Urinary bladder (tissue), 4 donors: ENCODE measurements around the gene RASL11B. TPM values are rescaled to one million over a fixed set of nuclear protein-coding genes. Genes with fewer than 3 reads are reported as not detected.

ENCODE experiments used
- DNase-seq: peaks from one replicate; pipeline ENCODE4 v3.0.0-alpha.2; 2015; ENCODE audit errors: extremely low spot score
- H3K27ac ChIP-seq: one replicate; pipeline ENCODE4 v1.5.1; 2013; ENCODE audit warnings: low read depth, mild to moderate bottlenecking, moderate library complexity
- H3K36me3 ChIP-seq: one replicate; pipeline ENCODE4 v1.6.1; 2013; ENCODE audit warnings: mild to moderate bottlenecking, moderate library complexity; ENCODE audit not compliant: insufficient read depth
- H3K4me1 ChIP-seq: one replicate; pipeline ENCODE4 v1.6.1; 2013; ENCODE audit warnings: mild to moderate bottlenecking, moderate library complexity; ENCODE audit not compliant: insufficient read depth
- H3K4me3 ChIP-seq: one replicate; pipeline ENCODE4 v1.5.1; 2013; ENCODE audit warnings: low read depth, low read length
- WGBS: extraction: QIAGEN DNeasy Blood & Tissue Kit; methylation state at CpG from one replicate; pipeline ENCODE4 v1.1.7; 2013; 5-methylcytosine and 5-hydroxymethylcytosine counted together
- polyA plus RNA-seq: library from polyadenylated mRNA; stranded (reverse); fragments of 200-250 nt; gene quantifications from one replicate; pipeline ENCODE4 v1.2.3, GENCODE V29; 2013
- total RNA-seq: library from RNA; depleted of rRNA; stranded (reverse); fragments of >200 nt; gene quantifications from one replicate; pipeline ENCODE4 v1.2.3, GENCODE V29; 2014
- donor health status: healthy with polysubstance abuse.
- donor health status: healthy.

RASL11B gene
- total and polyA plus RNA-seq, 2 donors = 3.9 to 8.7 TPM

- WGBS = 74% methylated on average over 1 of the region's 1 CpG
- no peak overlapping the region for H3K4me3 ChIP-seq
- no peaks in the 10 kb centered on the region for H3K4me1 ChIP-seq
- no peaks in the 10 kb centered on the region for H3K36me3 ChIP-seq
- no peak overlapping the region for H3K27ac ChIP-seq
- no peak for DNase-seq
Measured at GRCh38 chr4:52891743-52892142, 29.6 kb downstream of the RASL11B start.

- Histone ChIP-seq H3K27ac (no peak overlapping the region), H3K4me1 (no peaks in the 10 kb centered on the region), H3K36me3 (no peaks in the 10 kb centered on the region), H3K4me3 (no peak overlapping the region)
- 76% methylated on average over 3 of the region's 3 CpGs for WGBS
- no peak for DNase-seq
Measured at GRCh38 chr4:52892880-52893279, 30.8 kb downstream of the RASL11B start.

GRCh38 chr4:52894443-52894842 lies 32.3 kb downstream of the RASL11B start:
- Histone ChIP-seq H3K4me3 (no peak overlapping the region), H3K27ac (no peak overlapping the region), H3K36me3 (no peaks in the 10 kb centered on the region), H3K4me1 (no peaks in the 10 kb centered on the region)
- DNase-seq = no peak
- WGBS = 84% methylated on average over 1 of the region's 1 CpG

- Histone ChIP-seq H3K36me3 (no peaks in the 10 kb centered on the region), H3K4me3 (no peak overlapping the region)
Measured at GRCh38 chr4:52903273-52903672, 41.2 kb downstream of the RASL11B start.

GRCh38 chr4:52904421-52904820 lies 42.3 kb downstream of the RASL11B start:
- no peaks in the 10 kb centered on the region for H3K36me3 ChIP-seq
- no peaks in the 10 kb centered on the region for H3K4me1 ChIP-seq
- H3K4me3 ChIP-seq = no peak overlapping the region
- DNase-seq = no peak
- 94% methylated on average over 4 of the region's 4 CpGs for WGBS
- no peak overlapping the region for H3K27ac ChIP-seq

More at GRCh38 chr4:52903273-52903672, 41.2 kb downstream of the RASL11B start:
- 97% methylated on average over 4 of the region's 4 CpGs for WGBS
- H3K27ac ChIP-seq = no peak overlapping the region
- no peaks in the 10 kb centered on the region for H3K4me1 ChIP-seq
- no peak for DNase-seq

- 46% methylated on average over 2 of the region's 2 CpGs for WGBS
Measured at GRCh38 chr4:52907510-52907909, 45.4 kb downstream of the RASL11B start.

GRCh38 chr4:52910115-52910514 lies 48.0 kb downstream of the RASL11B start:
- H3K4me1 ChIP-seq = peaks cover 4% of the 10 kb centered on the region
- H3K27ac ChIP-seq = no peak overlapping the region
- no peak for DNase-seq
- no peak overlapping the region for H3K4me3 ChIP-seq
- H3K36me3 ChIP-seq = no peaks in the 10 kb centered on the region

More at GRCh38 chr4:52907510-52907909, 45.4 kb downstream of the RASL11B start:
- Histone ChIP-seq H3K27ac (no peak overlapping the region), H3K36me3 (no peaks in the 10 kb centered on the region), H3K4me1 (no peaks in the 10 kb centered on the region), H3K4me3 (no peak overlapping the region)
- DNase-seq = no peak

- WGBS = 17% methylated on average over 3 of the region's 3 CpGs
- Histone ChIP-seq H3K4me3 (no peak overlapping the region), H3K27ac (no peak overlapping the region), H3K4me1 (peaks cover 5% of the 10 kb centered on the region), H3K36me3 (no peaks in the 10 kb centered on the region)
- no peak for DNase-seq
Measured at GRCh38 chr4:52911684-52912294, 49.7 kb downstream of the RASL11B start.

GRCh38 chr4:52912608-52913007 lies 50.5 kb downstream of the RASL11B start:
- 84% methylated on average over 2 of the region's 2 CpGs for WGBS
- H3K4me1 ChIP-seq = peaks cover 5% of the 10 kb centered on the region
- DNase-seq = no peak
- H3K4me3 ChIP-seq = no peak overlapping the region
- peak overlapping the region; percentile 67 for H3K27ac ChIP-seq
- H3K36me3 ChIP-seq = no peaks in the 10 kb centered on the region

- DNase-seq = no peak
- 40% methylated on average over 3 of the region's 3 CpGs for WGBS
- peaks cover 5% of the 10 kb centered on the region for H3K4me1 ChIP-seq
- H3K36me3 ChIP-seq = no peaks in the 10 kb centered on the region
- no peak overlapping the region for H3K4me3 ChIP-seq
- H3K27ac ChIP-seq = peak overlapping the region; percentile 46
Measured at GRCh38 chr4:52914051-52914605, 52.0 kb downstream of the RASL11B start.

- Histone ChIP-seq H3K36me3 (no peaks in the 10 kb centered on the region), H3K27ac (peak overlapping the region; percentile 57), H3K4me3 (no peak overlapping the region), H3K4me1 (peaks cover 5% of the 10 kb centered on the region)
- DNase-seq = no peak
Measured at GRCh38 chr4:52915191-52915590, 53.1 kb downstream of the RASL11B start.

- no peak for DNase-seq
- peaks cover 5% of the 10 kb centered on the region for H3K4me1 ChIP-seq
- whole genome bisulfite sequencing = 91% methylated on average over 6 of the region's 6 CpGs
Measured at GRCh38 chr4:52915730-52916300, 53.7 kb downstream of the RASL11B start.

More at GRCh38 chr4:52915730-52916300, 53.7 kb downstream of the RASL11B start:
- Histone ChIP-seq H3K27ac (no peak overlapping the region), H3K36me3 (no peaks in the 10 kb centered on the region), H3K4me3 (no peak overlapping the region)
